Fibroblast of lung (primary cell): ENCODE data around the gene CRYBB1.

Experiments used
- EZH2 ChIP-seq: IDR thresholded peaks from 2 replicates; pipeline ENCODE4 v1.5.1; 2012; ENCODE audit warnings: low read length, control low read depth, mild to moderate bottlenecking; ENCODE audit errors: missing control alignments
- TF ChIP-seq, protein P1 (sequence below), 2 donors: IDR thresholded peaks in 1 of 2; conservative IDR thresholded peaks in 1 of 2; 1 replicate in 1 of 2; 2 replicates in 1 of 2; pipeline ENCODE4 v1.5.1; 2011 to 2012; ENCODE audit warnings: low read length in 2 of 2, control low read depth in 1 of 2, inconsistent platforms in 1 of 2, low read depth in 1 of 2, mild to moderate bottlenecking in 1 of 2

DNA sequence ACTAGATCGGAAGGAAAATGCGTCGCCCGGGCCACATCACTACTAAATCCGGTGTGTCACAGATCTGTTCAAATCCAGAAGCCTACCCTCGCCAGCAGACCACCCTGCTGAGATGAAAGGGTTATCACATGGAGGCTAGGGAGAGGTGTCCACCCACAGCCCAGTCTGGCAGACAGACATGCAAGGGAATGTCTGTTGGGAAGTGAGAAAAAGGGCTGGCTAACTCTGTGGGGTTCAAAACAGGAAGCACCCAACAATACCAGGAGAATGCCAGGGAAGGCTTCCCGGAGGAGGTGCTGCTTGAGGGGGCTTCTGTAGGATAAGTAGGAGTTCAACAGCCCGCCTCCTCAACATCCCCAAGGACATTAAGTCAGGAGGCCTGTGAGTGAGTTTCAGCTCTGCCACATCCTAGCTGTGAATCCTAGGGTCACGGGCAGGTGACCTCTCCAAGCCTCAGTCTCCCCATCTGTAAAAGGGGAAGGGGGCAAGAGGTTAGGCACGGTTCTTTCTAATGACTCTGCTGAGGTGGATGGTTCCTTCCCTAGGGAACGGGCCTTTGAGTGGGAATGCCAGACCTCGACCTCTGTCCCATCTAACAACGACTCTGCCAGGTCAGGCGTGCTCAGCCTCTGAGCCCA is 29.0 kb downstream of the CRYBB1 start:
- TF ChIP-seq, protein P1, sequence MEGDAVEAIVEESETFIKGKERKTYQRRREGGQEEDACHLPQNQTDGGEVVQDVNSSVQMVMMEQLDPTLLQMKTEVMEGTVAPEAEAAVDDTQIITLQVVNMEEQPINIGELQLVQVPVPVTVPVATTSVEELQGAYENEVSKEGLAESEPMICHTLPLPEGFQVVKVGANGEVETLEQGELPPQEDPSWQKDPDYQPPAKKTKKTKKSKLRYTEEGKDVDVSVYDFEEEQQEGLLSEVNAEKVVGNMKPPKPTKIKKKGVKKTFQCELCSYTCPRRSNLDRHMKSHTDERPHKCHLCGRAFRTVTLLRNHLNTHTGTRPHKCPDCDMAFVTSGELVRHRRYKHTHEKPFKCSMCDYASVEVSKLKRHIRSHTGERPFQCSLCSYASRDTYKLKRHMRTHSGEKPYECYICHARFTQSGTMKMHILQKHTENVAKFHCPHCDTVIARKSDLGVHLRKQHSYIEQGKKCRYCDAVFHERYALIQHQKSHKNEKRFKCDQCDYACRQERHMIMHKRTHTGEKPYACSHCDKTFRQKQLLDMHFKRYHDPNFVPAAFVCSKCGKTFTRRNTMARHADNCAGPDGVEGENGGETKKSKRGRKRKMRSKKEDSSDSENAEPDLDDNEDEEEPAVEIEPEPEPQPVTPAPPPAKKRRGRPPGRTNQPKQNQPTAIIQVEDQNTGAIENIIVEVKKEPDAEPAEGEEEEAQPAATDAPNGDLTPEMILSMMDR (conservative IDR thresholded peaks at IDR 0.05 in 1 of 2, IDR thresholded peaks at IDR 0.05 in 1 of 2; ENCODE audit: low read depth in 1 of 2, low read length in 2 of 2): no peak
- no peak for TF ChIP-seq EZH2
